ENCODE data around the gene SMAD5. TPM values are rescaled to one million over a fixed set of nuclear protein-coding genes. Genes with fewer than 3 reads are reported as not detected.

SMAD5 gene
- total RNA-seq, 1 experiment from 2014 or later = 69.3 TPM

- Histone ChIP-seq H4K20me1 (ENCODE audit: control insufficient read depth, insufficient read depth, insufficient read length) (no peaks in the 10 kb centered on the region), H3K9me3 (ENCODE audit: control insufficient read depth, low read depth, low read length) (no peaks in the 10 kb centered on the region), H3K27ac (ENCODE audit: insufficient read length, low read depth, low read length) (no peak overlapping the region), H3K56ac (ENCODE audit: insufficient read length, low read depth, low read length) (no peak overlapping the region), H3K4me2 (ENCODE audit: insufficient read depth, insufficient read length, low read length) (no peak overlapping the region), H4K8ac (replicated peaks; ENCODE audit: insufficient read length, low read depth, low read length) (no peak overlapping the region), H2BK120ac (ENCODE audit: low read depth, low read length, poor library complexity, severe bottlenecking) (no peak overlapping the region), H2AK5ac (ENCODE audit: insufficient read length, low read length) (no peak overlapping the region), H3K9ac (ENCODE audit: extremely low read depth, insufficient read length, low read length) (no peak overlapping the region), H3K14ac (ENCODE audit: insufficient read depth, low read length) (no peak overlapping the region), H3K79me1 (ENCODE audit: insufficient read depth, low read depth, low read length, poor library complexity, severe bottlenecking) (no peaks in the 10 kb centered on the region), H4K5ac (ENCODE audit: insufficient read length, low read depth, low read length) (no peak overlapping the region), H3K4me1 (ENCODE audit: insufficient read depth, low read length) (no peaks in the 10 kb centered on the region), H2AFZ (ENCODE audit: low read length) (no peak overlapping the region), H3K23me2 (ENCODE audit: insufficient read length, low read depth, low read length, poor library complexity, severe bottlenecking) (peaks cover 16% of the 10 kb centered on the region), H2BK20ac (ENCODE audit: low read depth, low read length, poor library complexity, severe bottlenecking) (no peak overlapping the region), H3K18ac (ENCODE audit: insufficient read length, low read depth, low read length) (no peak overlapping the region), H2BK15ac (ENCODE audit: low read depth, low read length) (no peak overlapping the region), H4K91ac (ENCODE audit: insufficient read length, low read depth, low read length) (no peak overlapping the region), H2BK12ac (ENCODE audit: insufficient read length, low read depth, low read length) (no peak overlapping the region), H3T11ph (ENCODE audit: low read length) (no peak overlapping the region), H3K4ac (ENCODE audit: low read depth, low read length) (no peak overlapping the region), H3K79me2 (ENCODE audit: insufficient read depth, low read length) (no peaks in the 10 kb centered on the region), H3K23ac (ENCODE audit: insufficient read length, low read depth, low read length) (no peak overlapping the region), H3K27me3 (ENCODE audit: insufficient read depth, low read length) (peaks cover 50% of the 10 kb centered on the region), H2BK5ac (ENCODE audit: insufficient read length, low read length) (no peak overlapping the region)
- peaks cover 13 to 23% of the 10 kb centered on the region in 2 experiments for H3K4me1 Mint-ChIP-seq
- no peak overlapping the region for H3K27ac Mint-ChIP-seq
- no CpG with 5 or more reads among the region's 5 CpGs for WGBS (ENCODE audit: extremely low coverage, insufficient read length, low lambda C conversion rate)
- no peak overlapping the region for H3K4me3 Mint-ChIP-seq
- no peak for TF ChIP-seq CTCF (conservative IDR thresholded peaks at IDR 0.05)
- no peak for DNase-seq
- H3K27me3 Mint-ChIP-seq (ENCODE audit: low read depth) = peaks cover 71% of the 10 kb centered on the region
- H3K36me3 Mint-ChIP-seq (ENCODE audit: insufficient read depth in 1 of 3, low read depth in 3 of 3) = peaks cover 9 to 20% (median 10%) of the 10 kb centered on the region in 3 experiments; a peak in 6 of 7 replicates
- no peaks in the 10 kb centered on the region for H3K9me3 Mint-ChIP-seq
Measured at GRCh38 chr5:136190091-136190720, 57.6 kb downstream of the SMAD5 start.

Measured in H9 (cell line).